Thoracic aorta (tissue), 2 donors: Measurements from ENCODE around the gene DNAJC4. TPM values are rescaled to one million over a fixed set of nuclear protein-coding genes. Genes with fewer than 3 reads are reported as not detected.

Source experiments
- ATAC-seq: fragments of 150-250 bp; one replicate; pipeline ENCODE4 v1.8.0; 2017; ENCODE audit warnings: low read depth; ENCODE audit not compliant: insufficient number of reproducible peaks, low FRiP score
- DNase-seq: peaks from one replicate; pipeline ENCODE4 v3.0.0-alpha.2; 2020; ENCODE audit warnings: low spot score
- H3K27ac ChIP-seq, 2 donors: fragments of 200-600 bp; sonication (generic); 1 replicate in 1 of 2; 2 replicates in 1 of 2; pipeline ENCODE4 v1.5.1; 2016; ENCODE audit warnings: mild to moderate bottlenecking in 2 of 2, moderate library complexity in 2 of 2
- H3K27me3 ChIP-seq: fragments of 200-600 bp; sonication (generic); replicated peaks from 2 replicates; pipeline ENCODE4 v1.6.0; 2016; ENCODE audit warnings: mild to moderate bottlenecking; ENCODE audit not compliant: insufficient read depth
- H3K36me3 ChIP-seq: fragments of 200-600 bp; sonication (generic); one replicate; pipeline ENCODE4 v1.5.1; 2016
- H3K4me1 ChIP-seq, 2 donors: fragments of 200-600 bp; sonication (generic); 1 replicate in 1 of 2; 2 replicates in 1 of 2; pipeline versions ENCODE4 v1.5.1 to v1.6.0; 2016; ENCODE audit warnings: low read depth in 2 of 2, mild to moderate bottlenecking in 1 of 2; ENCODE audit not compliant: control insufficient read depth in 1 of 2
- H3K4me3 ChIP-seq: fragments of 200-600 bp; sonication (generic); 2 replicates; pipeline ENCODE4 v1.5.1; 2016; ENCODE audit warnings: mild to moderate bottlenecking
- H3K9me3 ChIP-seq: fragments of 200-600 bp; sonication (generic); 2 replicates; pipeline ENCODE4 v1.5.1; 2016
- CTCF ChIP-seq: fragments of 200-600 bp; sonication (generic); IDR thresholded peaks from one replicate; pipeline ENCODE4 v1.5.1; 2019; ENCODE audit warnings: antibody characterized with exemption
- total RNA-seq, 2 donors: library from RNA; depleted of rRNA; stranded (reverse); fragments of >200 nt; gene quantifications; one replicate each; pipeline versions ENCODE4 v1.1.0 to v1.2.3, GENCODE V29; 2016

The DNAJC4 gene
- total RNA-seq, 2 donors from 2014 or later = 13.5 to 53.2 TPM

- H3K27me3 ChIP-seq = no peaks in the 10 kb centered on the region
- no peak for TF ChIP-seq CTCF
- ATAC-seq (no peak), DNase-seq (no peak)
- H3K36me3 ChIP-seq = peaks cover 3% of the 10 kb centered on the region
- no peaks in the 10 kb centered on the region for H3K9me3 ChIP-seq
- no peaks in the 10 kb centered on the region for H3K4me1 ChIP-seq
- no peak overlapping the region for H3K27ac ChIP-seq
- H3K4me3 ChIP-seq = no peak overlapping the region
Measured at GRCh38 chr11:64218628-64219353, 11.6 kb upstream of the DNAJC4 start.

- Histone ChIP-seq H3K4me3 (no peak overlapping the region), H3K27ac (no peak overlapping the region), H3K4me1 (no peaks in the 10 kb centered on the region), H3K27me3 (no peaks in the 10 kb centered on the region), H3K36me3 (peaks cover 3% of the 10 kb centered on the region), H3K9me3 (no peaks in the 10 kb centered on the region)
- ATAC-seq (no peak), DNase-seq (no peak)
- TF ChIP-seq CTCF = no peak
Measured at GRCh38 chr11:64219354-64219684, 11.0 kb upstream of the DNAJC4 start.

GRCh38 chr11:64219755-64220154 is 10.6 kb upstream of the DNAJC4 start:
- no peak overlapping the region for H3K4me3 ChIP-seq
- no peak overlapping the region for H3K27ac ChIP-seq
- peaks cover 0 to 2% of the 10 kb centered on the region in 2 donors for H3K4me1 ChIP-seq
- DNase-seq (no peak), ATAC-seq (no peak)
- no peaks in the 10 kb centered on the region for H3K27me3 ChIP-seq
- H3K36me3 ChIP-seq = peaks cover 3% of the 10 kb centered on the region
- TF ChIP-seq CTCF = no peak
- H3K9me3 ChIP-seq = no peaks in the 10 kb centered on the region

DNA sequence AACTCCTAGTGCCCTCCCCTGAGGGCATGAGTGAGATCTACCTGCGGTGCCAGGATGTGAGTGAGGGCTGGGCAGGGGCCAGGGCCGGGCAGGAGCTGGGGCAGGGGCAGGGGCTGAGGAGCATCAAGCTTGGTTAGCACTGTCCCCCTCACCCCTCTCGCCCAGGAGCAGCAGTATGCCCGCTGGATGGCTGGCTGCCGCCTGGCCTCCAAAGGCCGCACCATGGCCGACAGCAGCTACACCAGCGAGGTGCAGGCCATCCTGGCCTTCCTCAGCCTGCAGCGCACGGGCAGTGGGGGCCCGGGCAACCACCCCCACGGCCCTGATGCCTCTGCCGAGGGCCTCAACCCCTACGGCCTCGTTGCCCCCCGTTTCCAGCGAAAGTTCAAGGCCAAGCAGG is 10.1 kb upstream of the DNAJC4 start:
- no peak for TF ChIP-seq CTCF
- Histone ChIP-seq H3K4me1 (peaks cover 0 to 7% of the 10 kb centered on the region in 2 donors), H3K27ac (no peak overlapping the region), H3K4me3 (no peak overlapping the region), H3K36me3 (peaks cover 3% of the 10 kb centered on the region), H3K9me3 (no peaks in the 10 kb centered on the region), H3K27me3 (no peaks in the 10 kb centered on the region)
- ATAC-seq (no peak), DNase-seq (no peak)

GRCh38 chr11:64220798-64221197 is 9.6 kb upstream of the DNAJC4 start:
- DNase-seq (no peak), ATAC-seq (no peak)
- no peaks in the 10 kb centered on the region for H3K9me3 ChIP-seq
- H3K27me3 ChIP-seq = no peaks in the 10 kb centered on the region
- peaks cover 0 to 12% of the 10 kb centered on the region in 2 donors for H3K4me1 ChIP-seq
- peaks cover 3% of the 10 kb centered on the region for H3K36me3 ChIP-seq
- no peak overlapping the region for H3K27ac ChIP-seq
- no peak overlapping the region for H3K4me3 ChIP-seq
- no peak for TF ChIP-seq CTCF
